ENCODE measurements around the gene RFC4. TPM values are rescaled to one million over a fixed set of nuclear protein-coding genes. Genes with fewer than 3 reads are reported as not detected.
A peak's percentile ranks its signal among the peaks of the same experiment; 100 is the strongest.

The RFC4 gene
- total and polyA plus RNA-seq, 2 of the 13 experiments (the other 11 are each of a cell fraction or from before 2014, with no cell fraction given), result 18.5 to 103 TPM

DNA sequence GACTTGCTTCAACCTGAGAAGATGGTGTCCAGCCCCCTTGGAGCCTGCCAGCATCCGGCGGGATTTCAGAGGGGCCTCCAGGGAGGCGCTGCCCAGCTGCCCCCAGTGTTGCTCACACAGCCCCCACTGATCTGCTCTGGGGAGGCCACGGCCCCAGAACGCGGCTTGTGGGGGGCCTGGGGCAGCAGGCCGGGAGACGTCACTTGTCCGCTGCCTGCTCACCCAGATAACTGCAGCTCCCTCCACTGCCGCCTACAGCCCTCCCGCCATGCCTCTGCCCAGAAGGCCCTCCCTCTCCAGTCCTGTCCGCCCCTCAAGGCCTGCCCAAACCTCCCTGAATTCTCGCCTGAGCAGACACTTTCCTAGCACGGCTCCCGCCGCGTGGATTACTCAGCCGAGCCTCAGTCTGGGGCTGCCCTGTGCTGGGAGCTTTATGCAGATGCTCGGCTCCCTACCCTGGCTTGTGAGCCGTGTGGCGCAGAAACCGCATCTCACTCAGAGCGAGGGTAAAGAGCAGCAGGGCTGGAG lies 19.1 kb upstream of the RFC4 start (continued):
- TF ChIP-seq, protein P1, sequence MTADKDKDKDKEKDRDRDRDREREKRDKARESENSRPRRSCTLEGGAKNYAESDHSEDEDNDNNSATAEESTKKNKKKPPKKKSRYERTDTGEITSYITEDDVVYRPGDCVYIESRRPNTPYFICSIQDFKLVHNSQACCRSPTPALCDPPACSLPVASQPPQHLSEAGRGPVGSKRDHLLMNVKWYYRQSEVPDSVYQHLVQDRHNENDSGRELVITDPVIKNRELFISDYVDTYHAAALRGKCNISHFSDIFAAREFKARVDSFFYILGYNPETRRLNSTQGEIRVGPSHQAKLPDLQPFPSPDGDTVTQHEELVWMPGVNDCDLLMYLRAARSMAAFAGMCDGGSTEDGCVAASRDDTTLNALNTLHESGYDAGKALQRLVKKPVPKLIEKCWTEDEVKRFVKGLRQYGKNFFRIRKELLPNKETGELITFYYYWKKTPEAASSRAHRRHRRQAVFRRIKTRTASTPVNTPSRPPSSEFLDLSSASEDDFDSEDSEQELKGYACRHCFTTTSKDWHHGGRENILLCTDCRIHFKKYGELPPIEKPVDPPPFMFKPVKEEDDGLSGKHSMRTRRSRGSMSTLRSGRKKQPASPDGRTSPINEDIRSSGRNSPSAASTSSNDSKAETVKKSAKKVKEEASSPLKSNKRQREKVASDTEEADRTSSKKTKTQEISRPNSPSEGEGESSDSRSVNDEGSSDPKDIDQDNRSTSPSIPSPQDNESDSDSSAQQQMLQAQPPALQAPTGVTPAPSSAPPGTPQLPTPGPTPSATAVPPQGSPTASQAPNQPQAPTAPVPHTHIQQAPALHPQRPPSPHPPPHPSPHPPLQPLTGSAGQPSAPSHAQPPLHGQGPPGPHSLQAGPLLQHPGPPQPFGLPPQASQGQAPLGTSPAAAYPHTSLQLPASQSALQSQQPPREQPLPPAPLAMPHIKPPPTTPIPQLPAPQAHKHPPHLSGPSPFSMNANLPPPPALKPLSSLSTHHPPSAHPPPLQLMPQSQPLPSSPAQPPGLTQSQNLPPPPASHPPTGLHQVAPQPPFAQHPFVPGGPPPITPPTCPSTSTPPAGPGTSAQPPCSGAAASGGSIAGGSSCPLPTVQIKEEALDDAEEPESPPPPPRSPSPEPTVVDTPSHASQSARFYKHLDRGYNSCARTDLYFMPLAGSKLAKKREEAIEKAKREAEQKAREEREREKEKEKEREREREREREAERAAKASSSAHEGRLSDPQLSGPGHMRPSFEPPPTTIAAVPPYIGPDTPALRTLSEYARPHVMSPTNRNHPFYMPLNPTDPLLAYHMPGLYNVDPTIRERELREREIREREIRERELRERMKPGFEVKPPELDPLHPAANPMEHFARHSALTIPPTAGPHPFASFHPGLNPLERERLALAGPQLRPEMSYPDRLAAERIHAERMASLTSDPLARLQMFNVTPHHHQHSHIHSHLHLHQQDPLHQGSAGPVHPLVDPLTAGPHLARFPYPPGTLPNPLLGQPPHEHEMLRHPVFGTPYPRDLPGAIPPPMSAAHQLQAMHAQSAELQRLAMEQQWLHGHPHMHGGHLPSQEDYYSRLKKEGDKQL (CRISPR knock-in tag; IDR thresholded peaks at IDR 0.05; ENCODE audit: low read depth), result no peak
- 0 out of 2 replicates have a peak, but pooled peaks have one; percentile 35 for TF ChIP-seq ARNTL (CRISPR knock-in tag; IDR thresholded peaks at IDR 0.05)
- TF ChIP-seq SNRNP70 (IDR thresholded peaks at IDR 0.05; ENCODE audit: low read depth, low read length), result no peak
- no peak for TF ChIP-seq NFYC (CRISPR knock-in tag; IDR thresholded peaks at IDR 0.05)
- TF ChIP-seq, protein P2, sequence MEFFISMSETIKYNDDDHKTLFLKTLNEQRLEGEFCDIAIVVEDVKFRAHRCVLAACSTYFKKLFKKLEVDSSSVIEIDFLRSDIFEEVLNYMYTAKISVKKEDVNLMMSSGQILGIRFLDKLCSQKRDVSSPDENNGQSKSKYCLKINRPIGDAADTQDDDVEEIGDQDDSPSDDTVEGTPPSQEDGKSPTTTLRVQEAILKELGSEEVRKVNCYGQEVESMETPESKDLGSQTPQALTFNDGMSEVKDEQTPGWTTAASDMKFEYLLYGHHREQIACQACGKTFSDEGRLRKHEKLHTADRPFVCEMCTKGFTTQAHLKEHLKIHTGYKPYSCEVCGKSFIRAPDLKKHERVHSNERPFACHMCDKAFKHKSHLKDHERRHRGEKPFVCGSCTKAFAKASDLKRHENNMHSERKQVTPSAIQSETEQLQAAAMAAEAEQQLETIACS (CRISPR knock-in tag; IDR thresholded peaks at IDR 0.05), result no peak
- TF ChIP-seq GTF3A (CRISPR knock-in tag; conservative IDR thresholded peaks at IDR 0.05), result peak; percentile 46; the same call in 1 of the 2 replicates
- TF ChIP-seq HDAC1 (CRISPR knock-in tag; IDR thresholded peaks at IDR 0.05), result no peak
- TF ChIP-seq CC2D1A (CRISPR knock-in tag; IDR thresholded peaks at IDR 0.05), result no peak
- TF ChIP-seq ZFX (CRISPR knock-in tag; IDR thresholded peaks at IDR 0.05; ENCODE audit: low read depth), result peak; percentile 51; the same call in 1 of the 2 replicates
- TF ChIP-seq ZNF282 (IDR thresholded peaks at IDR 0.05; ENCODE audit: partially characterized antibody), result no peak
- TF ChIP-seq HNRNPH1 (optimal IDR thresholded peaks at IDR 0.05; ENCODE audit: low read depth, low read length), result no peak
- TF ChIP-seq MBD4 (IDR thresholded peaks at IDR 0.05; ENCODE audit: borderline replicate concordance, low read length), result no peak
- no peak for TF ChIP-seq ZNF331 (CRISPR knock-in tag; IDR thresholded peaks at IDR 0.05)
- TF ChIP-seq, protein P3, sequence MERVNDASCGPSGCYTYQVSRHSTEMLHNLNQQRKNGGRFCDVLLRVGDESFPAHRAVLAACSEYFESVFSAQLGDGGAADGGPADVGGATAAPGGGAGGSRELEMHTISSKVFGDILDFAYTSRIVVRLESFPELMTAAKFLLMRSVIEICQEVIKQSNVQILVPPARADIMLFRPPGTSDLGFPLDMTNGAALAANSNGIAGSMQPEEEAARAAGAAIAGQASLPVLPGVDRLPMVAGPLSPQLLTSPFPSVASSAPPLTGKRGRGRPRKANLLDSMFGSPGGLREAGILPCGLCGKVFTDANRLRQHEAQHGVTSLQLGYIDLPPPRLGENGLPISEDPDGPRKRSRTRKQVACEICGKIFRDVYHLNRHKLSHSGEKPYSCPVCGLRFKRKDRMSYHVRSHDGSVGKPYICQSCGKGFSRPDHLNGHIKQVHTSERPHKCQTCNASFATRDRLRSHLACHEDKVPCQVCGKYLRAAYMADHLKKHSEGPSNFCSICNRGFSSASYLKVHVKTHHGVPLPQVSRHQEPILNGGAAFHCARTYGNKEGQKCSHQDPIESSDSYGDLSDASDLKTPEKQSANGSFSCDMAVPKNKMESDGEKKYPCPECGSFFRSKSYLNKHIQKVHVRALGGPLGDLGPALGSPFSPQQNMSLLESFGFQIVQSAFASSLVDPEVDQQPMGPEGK (CRISPR knock-in tag; IDR thresholded peaks at IDR 0.05), result no peak
- 0 out of 2 replicates have a peak, but pooled peaks have one; percentile 30 for TF ChIP-seq ZNF776 (CRISPR knock-in tag; IDR thresholded peaks at IDR 0.05)
- TF ChIP-seq GZF1 (CRISPR knock-in tag; IDR thresholded peaks at IDR 0.05), result peak; percentile 4; the same call in 1 of the 2 replicates
- no peak for TF ChIP-seq ZNF83 (CRISPR knock-in tag; IDR thresholded peaks at IDR 0.05; ENCODE audit: borderline replicate concordance)
- peak; percentile 27; the same call in 1 of the 2 replicates for TF ChIP-seq ZNF317 (CRISPR knock-in tag; IDR thresholded peaks at IDR 0.05)
- no peak for TF ChIP-seq MATR3 (CRISPR knock-in tag; IDR thresholded peaks at IDR 0.05)
- TF ChIP-seq, protein P4, sequence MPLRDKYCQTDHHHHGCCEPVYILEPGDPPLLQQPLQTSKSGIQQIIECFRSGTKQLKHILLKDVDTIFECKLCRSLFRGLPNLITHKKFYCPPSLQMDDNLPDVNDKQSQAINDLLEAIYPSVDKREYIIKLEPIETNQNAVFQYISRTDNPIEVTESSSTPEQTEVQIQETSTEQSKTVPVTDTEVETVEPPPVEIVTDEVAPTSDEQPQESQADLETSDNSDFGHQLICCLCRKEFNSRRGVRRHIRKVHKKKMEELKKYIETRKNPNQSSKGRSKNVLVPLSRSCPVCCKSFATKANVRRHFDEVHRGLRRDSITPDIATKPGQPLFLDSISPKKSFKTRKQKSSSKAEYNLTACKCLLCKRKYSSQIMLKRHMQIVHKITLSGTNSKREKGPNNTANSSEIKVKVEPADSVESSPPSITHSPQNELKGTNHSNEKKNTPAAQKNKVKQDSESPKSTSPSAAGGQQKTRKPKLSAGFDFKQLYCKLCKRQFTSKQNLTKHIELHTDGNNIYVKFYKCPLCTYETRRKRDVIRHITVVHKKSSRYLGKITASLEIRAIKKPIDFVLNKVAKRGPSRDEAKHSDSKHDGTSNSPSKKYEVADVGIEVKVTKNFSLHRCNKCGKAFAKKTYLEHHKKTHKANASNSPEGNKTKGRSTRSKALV (CRISPR knock-in tag; IDR thresholded peaks at IDR 0.05), result no peak

Measured in HepG2 (cell line).